Smooth muscle cell (in vitro differentiated cells): ENCODE data around the gene PACS2. TPM values are rescaled to one million over a fixed set of nuclear protein-coding genes. Genes with fewer than 3 reads are reported as not detected.
A peak's percentile ranks its signal among the peaks of the same experiment; 100 is the strongest.

Source experiments
- DNase-seq: peaks from one replicate; lab custom pipeline; 2025; ENCODE audit not compliant: unreplicated experiment; lab: John Stamatoyannopoulos, UW
- H2AFZ ChIP-seq: fragments of 200-600 bp; sonication (generic); 2 replicates; pipeline ENCODE4 v1.6.0; 2016; ENCODE audit warnings: antibody characterized with exemption, low read depth, mild to moderate bottlenecking
- H3F3A ChIP-seq: fragments of 200-600 bp; sonication (generic); 2 replicates; pipeline ENCODE4 v1.6.0; 2017; ENCODE audit warnings: antibody characterized with exemption, low read depth
- H3K27ac ChIP-seq: fragments of 200-600 bp; sonication (generic); 2 replicates; pipeline ENCODE4 v1.5.1; 2016; ENCODE audit warnings: low read depth, mild to moderate bottlenecking
- H3K27me3 ChIP-seq: fragments of 200-600 bp; sonication (generic); 2 replicates; pipeline ENCODE4 v1.6.1; 2016; ENCODE audit warnings: low read depth, mild to moderate bottlenecking
- H3K36me3 ChIP-seq: fragments of 200-600 bp; sonication (generic); 2 replicates; pipeline ENCODE4 v1.5.1; 2016; ENCODE audit warnings: low read depth
- H3K4me1 ChIP-seq: fragments of 200-600 bp; sonication (generic); 2 replicates; pipeline ENCODE4 v1.5.1; 2016; ENCODE audit warnings: low read depth
- H3K4me2 ChIP-seq: fragments of 200-600 bp; sonication (generic); 2 replicates; pipeline ENCODE4 v1.6.0; 2016; ENCODE audit warnings: mild to moderate bottlenecking
- H3K4me3 ChIP-seq: fragments of 200-600 bp; sonication (generic); 2 replicates; pipeline ENCODE4 v1.5.1; 2016; ENCODE audit warnings: mild to moderate bottlenecking
- H3K79me2 ChIP-seq: fragments of 200-600 bp; sonication (generic); 2 replicates; pipeline ENCODE4 v1.6.0; 2016; ENCODE audit warnings: low read depth, mild to moderate bottlenecking
- H3K9ac ChIP-seq: fragments of 200-600 bp; sonication (generic); 2 replicates; pipeline ENCODE4 v1.6.0; 2016; ENCODE audit warnings: low read depth
- H3K9me3 ChIP-seq: fragments of 200-600 bp; sonication (generic); replicated peaks from 2 replicates; pipeline ENCODE4 v1.5.1; 2016; ENCODE audit warnings: low read depth
- H4K20me1 ChIP-seq: fragments of 200-600 bp; sonication (generic); 2 replicates; pipeline ENCODE4 v1.6.0; 2016; ENCODE audit warnings: low read depth
- CTCF ChIP-seq: fragments of 200-600 bp; sonication (generic); IDR thresholded peaks from 2 replicates; pipeline ENCODE4 v1.5.1; 2017; ENCODE audit warnings: borderline replicate concordance, mild to moderate bottlenecking, antibody characterized with exemption; ENCODE audit not compliant: insufficient read depth, poor library complexity, severe bottlenecking
- WGBS: methylation state at CpG from one replicate; pipeline ENCODE4 v1.1.7; 2016; ENCODE audit warnings: low lambda C conversion rate; 5-methylcytosine and 5-hydroxymethylcytosine counted together
- polyA plus RNA-seq: library from polyadenylated mRNA; unstranded; fragments of >200 nt; fragmentation: Nextera tagmentation; extraction: Ambion mirVana; gene quantifications from 2 replicates; pipeline ENCODE4 v1.2.1, GENCODE V29; 2016
- total RNA-seq: library from RNA; depleted of rRNA; stranded (reverse); fragments of >200 nt; gene quantifications from 2 replicates; pipeline ENCODE4 v1.2.3, GENCODE V29; 2014

PACS2 gene
- total and polyA plus RNA-seq, 2 experiments from 2014 or later: 36.9 to 49.1 TPM

DNA sequence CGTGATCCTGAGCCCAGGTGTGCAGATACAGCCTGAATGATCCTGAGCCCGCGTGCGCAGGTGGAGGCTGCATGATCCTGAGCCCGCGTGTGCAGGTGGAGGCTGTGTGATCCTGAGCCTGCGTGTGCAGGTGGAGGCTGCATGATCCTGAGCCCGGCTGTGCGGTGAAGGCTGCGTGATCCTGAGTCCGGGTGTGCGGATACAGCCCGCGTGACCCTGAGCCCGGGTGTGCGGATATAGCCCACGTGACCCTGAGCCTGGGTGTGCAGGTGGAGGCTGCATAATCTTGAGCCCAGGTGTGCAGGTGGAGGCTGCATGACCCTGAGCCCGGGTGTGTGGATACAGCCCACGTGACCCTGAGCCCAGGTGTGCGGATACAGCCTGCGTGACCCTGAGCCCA is 34.0 kb upstream of the PACS2 start:
- H3K4me1 ChIP-seq: no peaks in the 10 kb centered on the region

GRCh38 chr14:105281371-105282097 is 33.0 kb upstream of the PACS2 start:
- Histone ChIP-seq H4K20me1 (peaks cover 73% of the 10 kb centered on the region), H3K9me3 (no peaks in the 10 kb centered on the region), H3K36me3 (no peaks in the 10 kb centered on the region), H3K4me2 (no peak overlapping the region), H2AFZ (no peak overlapping the region), H3K27ac (no peak overlapping the region), H3K4me3 (no peak overlapping the region), H3K79me2 (peaks cover 23% of the 10 kb centered on the region), H3F3A (no peaks in the 10 kb centered on the region), H3K27me3 (no peaks in the 10 kb centered on the region), H3K4me1 (no peaks in the 10 kb centered on the region), H3K9ac (no peak overlapping the region)
- WGBS: 69% methylated on average over 23 of the region's 23 CpGs
- TF ChIP-seq CTCF: peak; percentile 67
- DNase-seq: no peak

More for the DNA sequence above, 34.0 kb upstream of the PACS2 start:
- no peak for DNase-seq
- H3K79me2 ChIP-seq: peaks cover 23% of the 10 kb centered on the region
- no peaks in the 10 kb centered on the region for H3F3A ChIP-seq
- H4K20me1 ChIP-seq: peaks cover 69% of the 10 kb centered on the region
- no peaks in the 10 kb centered on the region for H3K9me3 ChIP-seq
- no peak overlapping the region for H3K4me2 ChIP-seq
- H3K36me3 ChIP-seq: no peaks in the 10 kb centered on the region
- H3K4me3 ChIP-seq: no peak overlapping the region
- no peak for TF ChIP-seq CTCF
- no peak overlapping the region for H3K27ac ChIP-seq
- no peak overlapping the region for H2AFZ ChIP-seq
- H3K27me3 ChIP-seq: no peaks in the 10 kb centered on the region
- 97% methylated on average over 21 of the region's 21 CpGs for WGBS
- no peak overlapping the region for H3K9ac ChIP-seq

- Histone ChIP-seq H3K27me3 (no peaks in the 10 kb centered on the region), H3K4me3 (no peak overlapping the region), H3K4me1 (no peaks in the 10 kb centered on the region), H3F3A (no peaks in the 10 kb centered on the region), H4K20me1 (peaks cover 80% of the 10 kb centered on the region), H3K79me2 (peaks cover 23% of the 10 kb centered on the region), H3K36me3 (no peaks in the 10 kb centered on the region), H3K9ac (no peak overlapping the region), H3K4me2 (no peak overlapping the region), H2AFZ (no peak overlapping the region), H3K9me3 (no peaks in the 10 kb centered on the region), H3K27ac (no peak overlapping the region)
- no peak for DNase-seq
- TF ChIP-seq CTCF: no peak
- WGBS: 80% methylated on average over 16 of the region's 16 CpGs
These were observed 32.3 kb upstream of the PACS2 start for GRCh38 chr14:105282098-105282725.
